Left lung (tissue), 14 donors: ENCODE data around the gene ADAMTSL5. TPM values are rescaled to one million over a fixed set of nuclear protein-coding genes. Genes with fewer than 3 reads are reported as not detected.

Experiments used
- ATAC-seq: fragments of 200-7000 bp; cut with Tn5 transposase; one replicate; pipeline ENCODE4 v1.9.1; 2020; ENCODE audit warnings: moderate library complexity
- DNase-seq, 4 donors: peaks; one replicate each; pipeline ENCODE4 v3.0.0-alpha.2; 2013 to 2020
- H3K27ac ChIP-seq, 2 donors: fragments of 200-600 bp; sonication (generic) in 1 of 2; one replicate each; pipeline versions ENCODE4 v1.5.0 to v1.8.0; 2020 to 2021
- H3K27me3 ChIP-seq, 2 donors: fragments of 200-600 bp; sonication (generic) in 1 of 2; one replicate each; pipeline versions ENCODE4 v1.5.0 to v1.8.0; 2020 to 2021
- H3K36me3 ChIP-seq, 2 donors: fragments of 200-600 bp; sonication (generic) in 1 of 2; one replicate each; pipeline versions ENCODE4 v1.5.0 to v1.8.0; 2020 to 2021
- H3K4me1 ChIP-seq, 2 donors: fragments of 200-600 bp; one replicate each; pipeline ENCODE4 v1.8.0; 2021
- H3K4me3 ChIP-seq, 2 donors: fragments of 200-600 bp; sonication (generic) in 1 of 2; one replicate each; pipeline versions ENCODE4 v1.5.0 to v1.8.0; 2020 to 2021; ENCODE audit warnings: mild to moderate bottlenecking in 1 of 2
- H3K9me3 ChIP-seq, 2 donors: fragments of 200-600 bp; sonication (generic) in 1 of 2; one replicate each; pipeline versions ENCODE4 v1.5.0 to v1.8.0; 2020 to 2021
- intact Hi-C, 2 donors: fragments of 100-400 bp; cut with DNase I; formaldehyde crosslinking; loops; one replicate each; pipeline versions ENCODE4 v1.11.2 to v1.14.2; 2022
- long read RNA-seq, 12 donors: library from polyadenylated mRNA in 2 of 12; unstranded in 2 of 12; transcript quantifications; one replicate each; pipeline ENCODE4 v2.0.0 and lab custom pipeline, GENCODE V29; 2019 to 2026
- polyA plus RNA-seq, 6 donors: library from polyadenylated mRNA; unstranded; fragments of 120-200 nt; gene quantifications; one replicate each; pipeline ENCODE4 v1.2.1, GENCODE V29; 2013; ENCODE audit not compliant: insufficient read length in 6 of 6
- total RNA-seq, 2 donors: library from RNA; stranded (reverse); fragmentation: NEBNext Ultra II Directional; extraction: Animal tissue kit (Norgen Biotek cat#: 25700); gene quantifications; one replicate each; pipeline ENCODE4 v1.2.1, GENCODE V29; 2021
- TF ChIP-seq, protein P1 (sequence below), 2 donors: fragments of 200-600 bp; sonication (generic) in 1 of 2; IDR thresholded peaks; one replicate each; pipeline versions ENCODE4 v1.5.0 to v1.8.0; 2021; ENCODE audit warnings: antibody characterized with exemption in 2 of 2
- donor health status: DM: no; HTN: yes; CAD: no.
- donor health status: DM: no; HTN: no; CAD: no.

Gene ADAMTSL5, protein sequence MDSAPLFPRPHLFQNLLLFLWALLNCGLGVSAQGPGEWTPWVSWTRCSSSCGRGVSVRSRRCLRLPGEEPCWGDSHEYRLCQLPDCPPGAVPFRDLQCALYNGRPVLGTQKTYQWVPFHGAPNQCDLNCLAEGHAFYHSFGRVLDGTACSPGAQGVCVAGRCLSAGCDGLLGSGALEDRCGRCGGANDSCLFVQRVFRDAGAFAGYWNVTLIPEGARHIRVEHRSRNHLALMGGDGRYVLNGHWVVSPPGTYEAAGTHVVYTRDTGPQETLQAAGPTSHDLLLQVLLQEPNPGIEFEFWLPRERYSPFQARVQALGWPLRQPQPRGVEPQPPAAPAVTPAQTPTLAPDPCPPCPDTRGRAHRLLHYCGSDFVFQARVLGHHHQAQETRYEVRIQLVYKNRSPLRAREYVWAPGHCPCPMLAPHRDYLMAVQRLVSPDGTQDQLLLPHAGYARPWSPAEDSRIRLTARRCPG
- total RNA-seq (1 to 10 TPM; 3.0 to 5.3 TPM), polyA plus RNA-seq (under 1 TPM; 0.32 to 0.86 (median 0.53) TPM)
- long read RNA-seq, donor 1, result 0 reads
- long read RNA-seq, donor 2, result 0 reads
- long read RNA-seq, donor 3, result 0 reads
- long read RNA-seq, donor 4, partial matches to known transcripts, result 1 of 1 reads
- long read RNA-seq, donor 4, other reads (novel, unspliced or antisense), result 0 of 1 reads
- long read RNA-seq, donor 5, result 0 reads
- long read RNA-seq, donor 6, result 0 reads
- long read RNA-seq, donor 7, result 0 reads
- long read RNA-seq, donor 8, result 0 reads
- long read RNA-seq, donor 9, result 0 reads
- long read RNA-seq, donor 10, partial matches to known transcripts, result 0 of 1 reads
- long read RNA-seq, donor 10, other reads (novel, unspliced or antisense), result 1 of 1 reads
- long read RNA-seq, donor 11, result 0 reads
- long read RNA-seq, donor 12, result 0 reads

DNA sequence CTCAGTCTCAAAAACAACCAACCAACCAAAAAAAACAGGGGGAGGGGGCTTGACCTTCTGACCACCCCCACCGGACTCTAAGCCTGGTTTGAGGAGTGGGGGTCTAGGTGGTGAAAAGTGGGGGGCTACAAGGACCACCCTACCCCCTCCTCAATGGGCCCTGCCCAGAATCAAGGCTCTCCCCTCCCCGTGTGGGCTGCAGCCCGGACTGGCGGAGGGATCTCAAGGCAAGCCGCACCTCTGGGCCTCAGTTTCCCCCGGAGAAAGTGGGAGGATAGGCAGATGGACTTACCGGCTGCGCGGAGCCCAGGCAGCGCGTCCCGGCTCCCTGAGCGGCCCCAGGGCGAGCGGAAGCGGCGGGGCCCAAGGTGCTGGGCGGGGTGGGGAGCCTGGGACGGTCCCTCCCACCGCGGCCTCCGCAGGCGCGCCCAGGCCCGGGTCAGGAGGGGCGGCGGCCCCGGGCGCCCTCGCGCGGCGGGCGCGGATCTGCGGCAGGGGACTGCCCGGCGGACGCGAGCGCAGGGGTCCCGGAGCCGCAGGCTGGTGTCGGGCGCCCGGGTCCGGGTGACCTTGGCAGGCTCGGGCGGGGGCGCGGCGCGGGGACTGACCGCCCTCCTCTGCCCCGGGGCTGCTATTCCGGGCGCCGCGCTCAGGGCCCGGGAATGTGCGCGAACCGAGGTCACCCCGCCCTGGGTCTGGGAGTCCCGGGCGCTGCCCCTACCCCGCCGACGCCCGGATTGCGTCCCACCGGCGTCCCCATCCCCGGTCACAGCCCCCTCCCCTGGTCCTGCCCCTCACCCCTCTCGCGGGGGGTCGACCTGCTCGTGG is at the start of gene ADAMTSL5:
ADAMTSL5 (minus strand) TSS at position 349 of the 828 bp plus-strand sequence. CDS start 2,076 bp downstream, outside the sequence.
- TF ChIP-seq, protein P1, sequence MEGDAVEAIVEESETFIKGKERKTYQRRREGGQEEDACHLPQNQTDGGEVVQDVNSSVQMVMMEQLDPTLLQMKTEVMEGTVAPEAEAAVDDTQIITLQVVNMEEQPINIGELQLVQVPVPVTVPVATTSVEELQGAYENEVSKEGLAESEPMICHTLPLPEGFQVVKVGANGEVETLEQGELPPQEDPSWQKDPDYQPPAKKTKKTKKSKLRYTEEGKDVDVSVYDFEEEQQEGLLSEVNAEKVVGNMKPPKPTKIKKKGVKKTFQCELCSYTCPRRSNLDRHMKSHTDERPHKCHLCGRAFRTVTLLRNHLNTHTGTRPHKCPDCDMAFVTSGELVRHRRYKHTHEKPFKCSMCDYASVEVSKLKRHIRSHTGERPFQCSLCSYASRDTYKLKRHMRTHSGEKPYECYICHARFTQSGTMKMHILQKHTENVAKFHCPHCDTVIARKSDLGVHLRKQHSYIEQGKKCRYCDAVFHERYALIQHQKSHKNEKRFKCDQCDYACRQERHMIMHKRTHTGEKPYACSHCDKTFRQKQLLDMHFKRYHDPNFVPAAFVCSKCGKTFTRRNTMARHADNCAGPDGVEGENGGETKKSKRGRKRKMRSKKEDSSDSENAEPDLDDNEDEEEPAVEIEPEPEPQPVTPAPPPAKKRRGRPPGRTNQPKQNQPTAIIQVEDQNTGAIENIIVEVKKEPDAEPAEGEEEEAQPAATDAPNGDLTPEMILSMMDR (IDR thresholded peaks at IDR 0.05), result no peak
- ATAC-seq (peak; percentile 68), DNase-seq (peak in 2 of 4 donors; percentile 23 to 85)
- Histone ChIP-seq H3K4me1 (peaks cover 7 to 16% of the 10 kb centered on the region in 2 donors), H3K27me3 (peaks cover 13 to 94% of the 10 kb centered on the region in 2 donors), H3K27ac (no peak within 1 kb of the TSS), H3K4me3 (peak within 1 kb of the TSS; percentile 30 to 32), H3K36me3 (no peaks in the 10 kb centered on the region), H3K9me3 (no peaks in the 10 kb centered on the region)
- intact Hi-C loops, result no loop called here

DNA sequence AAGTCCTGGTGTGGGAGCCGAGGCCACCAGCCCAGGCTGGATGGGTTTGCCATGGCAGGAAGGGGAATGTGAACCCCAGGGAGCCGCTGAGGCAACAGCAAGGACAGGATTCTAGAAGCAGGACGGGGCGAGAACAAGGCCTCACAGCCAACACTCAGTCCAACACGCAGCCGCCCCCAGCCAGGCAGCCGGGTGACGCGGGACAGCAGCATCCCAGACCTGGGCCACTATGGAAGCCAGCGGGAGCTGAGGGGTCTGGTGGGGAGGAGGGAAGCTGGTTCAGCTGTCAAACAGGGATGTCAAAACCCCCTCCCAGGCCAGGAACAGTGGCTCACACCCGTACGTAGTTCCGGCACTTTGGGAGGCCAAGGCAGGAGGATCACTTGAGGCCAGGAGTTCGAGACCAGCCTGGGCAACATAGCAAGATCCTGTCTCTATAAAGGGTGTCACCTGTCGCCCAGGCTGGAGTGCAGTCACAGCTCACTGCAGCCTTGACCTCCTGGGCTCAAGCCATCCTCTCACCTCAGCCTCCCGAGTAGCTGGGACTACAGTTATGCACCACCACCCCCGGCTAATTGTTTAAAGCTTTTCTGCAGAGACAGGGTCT is 48.5 kb upstream of the ADAMTSL5 start:
- H3K9me3 ChIP-seq, result no peaks in the 10 kb centered on the region
- H3K4me3 ChIP-seq, result no peak overlapping the region
- no peak for DNase-seq
- TF ChIP-seq, protein P1 (IDR thresholded peaks at IDR 0.05), result no peak
- H3K27me3 ChIP-seq, result peaks cover 0 to 7% of the 10 kb centered on the region in 2 donors
- peaks cover 0 to 5% of the 10 kb centered on the region in 2 donors for H3K36me3 ChIP-seq
- H3K27ac ChIP-seq, result no peak overlapping the region
- ATAC-seq, result no peak
- intact Hi-C loops, result no loop called here
- H3K4me1 ChIP-seq, result peaks cover 3 to 7% of the 10 kb centered on the region in 2 donors

DNA sequence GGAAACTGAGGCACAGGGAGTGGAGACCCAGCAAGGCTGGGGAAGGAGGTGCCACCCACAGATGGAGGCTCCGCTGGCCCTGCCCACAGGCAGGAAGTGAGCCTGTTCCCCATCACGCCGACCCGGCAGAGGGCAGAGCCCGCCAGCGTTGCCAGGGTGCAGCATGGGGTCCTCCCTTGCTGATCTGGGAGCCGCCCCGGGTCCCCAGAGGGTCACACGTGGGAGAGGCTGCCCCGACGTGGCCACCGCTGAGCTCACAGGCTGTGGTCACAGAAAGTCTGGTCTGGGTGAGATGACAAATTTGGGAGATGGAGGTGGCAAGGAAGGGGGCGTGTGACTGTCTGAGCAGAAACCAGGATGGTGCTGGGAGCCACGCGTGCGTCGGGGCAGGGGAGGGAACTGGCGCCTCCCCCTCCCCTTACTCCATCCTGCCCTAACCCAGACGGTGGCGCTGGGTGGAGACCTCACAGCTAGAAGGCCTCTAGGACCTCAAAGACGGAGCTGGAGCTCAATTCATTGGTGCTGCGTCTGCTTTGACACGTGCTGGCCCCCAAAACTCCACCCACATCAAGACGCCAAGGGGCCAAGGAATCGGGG is 47.6 kb upstream of the ADAMTSL5 start:
- Histone ChIP-seq H3K9me3 (no peaks in the 10 kb centered on the region), H3K4me1 (no peaks in the 10 kb centered on the region), H3K36me3 (peaks cover 0 to 14% of the 10 kb centered on the region in 2 donors), H3K4me3 (no peak overlapping the region), H3K27me3 (no peaks in the 10 kb centered on the region), H3K27ac (no peak overlapping the region)
- intact Hi-C loops, result no loop called here
- TF ChIP-seq, protein P1 (IDR thresholded peaks at IDR 0.05), result no peak
- ATAC-seq (no peak), DNase-seq (no peak)

DNA sequence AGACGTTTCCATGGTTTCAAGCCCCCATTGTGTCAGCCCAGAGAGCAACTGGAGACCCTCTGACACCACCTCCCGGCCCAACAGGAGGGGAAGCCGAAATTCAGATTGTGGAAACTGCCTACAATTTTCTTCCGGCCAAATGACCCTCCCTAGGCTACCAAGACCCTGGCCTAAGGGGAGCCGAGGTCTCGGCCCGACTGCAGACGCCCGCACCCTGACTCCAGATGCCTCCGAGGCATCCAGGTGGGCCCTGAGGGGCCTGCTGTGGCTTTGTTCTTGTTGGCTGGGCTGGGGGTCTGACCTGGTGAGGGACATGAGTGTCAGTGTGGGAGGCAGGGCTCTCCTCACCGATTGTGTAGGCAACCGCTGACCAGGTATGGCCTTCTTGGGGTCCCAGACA is 45.7 kb upstream of the ADAMTSL5 start:
- Histone ChIP-seq H3K4me3 (no peak overlapping the region), H3K36me3 (peaks cover 0 to 18% of the 10 kb centered on the region in 2 donors), H3K27me3 (no peaks in the 10 kb centered on the region), H3K27ac (no peak overlapping the region), H3K9me3 (no peaks in the 10 kb centered on the region), H3K4me1 (no peaks in the 10 kb centered on the region)
- TF ChIP-seq, protein P1 (IDR thresholded peaks at IDR 0.05), result no peak
- ATAC-seq, result no peak
- DNase-seq, result no peak
- intact Hi-C loops, result no loop called here
